Adipocyte (in vitro differentiated cells): ENCODE measurements around the gene TIMP2.
A peak's percentile ranks its signal among the peaks of the same experiment; 100 is the strongest.

Experiments used
- DNase-seq: peaks from one replicate; pipeline ENCODE4 v3.0.0-alpha.2; 2015; ENCODE audit warnings: low read depth
- H3K27me3 ChIP-seq: replicated peaks from 2 replicates; pipeline ENCODE4 v1.7.0; 2013; ENCODE audit warnings: mild to moderate bottlenecking, low read length, moderate library complexity; ENCODE audit not compliant: control insufficient read depth, insufficient read depth
- H3K36me3 ChIP-seq: 2 replicates; pipeline ENCODE4 v1.7.0; 2013; ENCODE audit warnings: low read length, mild to moderate bottlenecking, moderate library complexity; ENCODE audit not compliant: control insufficient read depth, insufficient read depth, severe bottlenecking
- H3K4me1 ChIP-seq: 2 replicates; pipeline ENCODE4 v1.7.0; 2013; ENCODE audit warnings: mild to moderate bottlenecking, low read length, moderate library complexity; ENCODE audit not compliant: control insufficient read depth, insufficient read depth
- H3K4me3 ChIP-seq: 2 replicates; pipeline ENCODE4 v1.7.0; 2013; ENCODE audit warnings: mild to moderate bottlenecking, low read length, moderate library complexity
- H3K9ac ChIP-seq: 2 replicates; pipeline ENCODE4 v1.7.0; 2013; ENCODE audit warnings: mild to moderate bottlenecking, low read length, moderate library complexity
- H3K9me3 ChIP-seq: 2 replicates; pipeline ENCODE4 v1.7.0; 2013; ENCODE audit warnings: mild to moderate bottlenecking, low read length, moderate library complexity; ENCODE audit not compliant: control insufficient read depth

The TIMP2 gene

GRCh38 chr17:78839762-78840529, 85.2 kb downstream of the TIMP2 start:
- Histone ChIP-seq H3K4me1 (peaks cover 24% of the 10 kb centered on the region), H3K9ac (peak overlapping the region; percentile 91), H3K9me3 (no peaks in the 10 kb centered on the region), H3K27me3 (no peaks in the 10 kb centered on the region), H3K4me3 (peak overlapping the region; percentile 91), H3K36me3 (peaks cover 28% of the 10 kb centered on the region)
- DNase-seq: peak; percentile 75

DNA sequence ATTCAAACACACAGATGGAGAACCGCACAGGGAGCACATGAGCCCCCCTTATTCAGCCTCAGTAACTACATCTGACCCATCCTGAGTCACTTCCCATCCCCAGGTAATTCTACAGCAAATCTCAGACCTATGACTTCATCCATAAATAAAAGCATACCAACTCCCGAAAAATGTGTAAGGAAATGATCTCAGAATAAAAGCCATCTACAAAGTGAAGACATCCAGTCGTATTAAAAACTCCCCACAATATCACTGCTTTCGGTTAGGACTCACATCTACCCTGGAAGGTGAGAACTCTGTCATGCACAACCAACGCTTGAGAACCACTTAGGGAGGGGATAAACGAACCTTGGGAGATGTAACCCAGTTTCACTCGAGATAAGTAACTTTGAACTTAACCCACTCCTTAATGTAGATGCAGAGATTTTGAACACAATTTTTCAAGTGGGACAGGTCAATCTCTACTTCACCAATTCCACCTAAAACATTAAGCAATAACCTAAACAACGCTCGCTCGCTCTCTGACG, 85.9 kb downstream of the TIMP2 start:
- DNase-seq: peak; percentile 38
- Histone ChIP-seq H3K9me3 (no peaks in the 10 kb centered on the region), H3K4me1 (peaks cover 24% of the 10 kb centered on the region), H3K27me3 (no peaks in the 10 kb centered on the region), H3K9ac (peak overlapping the region; percentile 91), H3K36me3 (peaks cover 34% of the 10 kb centered on the region), H3K4me3 (peak overlapping the region; percentile 91)

DNA sequence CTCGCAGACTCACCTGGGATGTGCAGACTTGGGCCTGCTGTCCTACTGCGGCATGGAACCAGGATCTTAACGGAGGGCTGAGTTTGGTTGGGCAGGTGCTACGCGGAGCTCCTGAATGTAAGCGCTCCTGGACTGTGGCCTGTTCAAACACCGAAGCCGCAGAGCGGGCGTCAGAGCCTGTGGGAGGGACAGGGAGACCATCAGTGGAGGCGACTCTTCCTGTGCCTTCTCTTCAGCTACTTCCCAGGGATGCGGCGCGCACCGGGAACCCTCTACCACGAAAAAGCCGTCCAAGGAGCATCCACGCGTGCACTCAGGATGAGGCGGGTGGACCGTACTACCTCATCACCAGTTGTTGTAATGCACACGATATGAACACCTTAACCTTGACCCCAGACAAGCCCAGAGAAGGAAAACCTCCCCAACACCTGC, 86.6 kb downstream of the TIMP2 start:
- no peak for DNase-seq
- Histone ChIP-seq H3K4me1 (peaks cover 24% of the 10 kb centered on the region), H3K9ac (peak overlapping the region; percentile 91), H3K36me3 (peaks cover 41% of the 10 kb centered on the region), H3K27me3 (no peaks in the 10 kb centered on the region), H3K9me3 (no peaks in the 10 kb centered on the region), H3K4me3 (peak overlapping the region; percentile 91)

- Histone ChIP-seq H3K9me3 (no peaks in the 10 kb centered on the region), H3K4me3 (no peak overlapping the region), H3K27me3 (no peaks in the 10 kb centered on the region), H3K36me3 (peaks cover 62% of the 10 kb centered on the region), H3K9ac (no peak overlapping the region), H3K4me1 (peaks cover 21% of the 10 kb centered on the region)
- no peak for DNase-seq
These were observed 88.7 kb downstream of the TIMP2 start for GRCh38 chr17:78836420-78837021.

- Histone ChIP-seq H3K4me3 (no peak overlapping the region), H3K9ac (no peak overlapping the region), H3K27me3 (no peaks in the 10 kb centered on the region), H3K4me1 (peaks cover 16% of the 10 kb centered on the region), H3K36me3 (peaks cover 77% of the 10 kb centered on the region), H3K9me3 (no peaks in the 10 kb centered on the region)
- no peak for DNase-seq
These were observed 90.6 kb downstream of the TIMP2 start for GRCh38 chr17:78834571-78834970.

DNA sequence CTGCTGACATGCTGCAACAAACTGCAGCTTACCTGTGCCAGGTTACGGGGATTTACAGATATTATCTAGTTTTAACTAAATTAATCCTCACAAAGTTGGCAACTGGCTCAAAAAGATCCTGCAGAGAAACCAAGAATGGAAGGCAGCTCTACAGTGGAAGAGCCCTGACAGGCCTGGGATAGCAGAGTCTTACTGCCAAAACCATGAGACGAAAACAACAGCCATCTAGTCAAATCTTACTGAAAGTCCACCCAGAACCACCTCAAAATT, 92.7 kb downstream of the TIMP2 start:
- no peak for DNase-seq
- H3K4me1 ChIP-seq: peaks cover 3% of the 10 kb centered on the region

GRCh38 chr17:78831688-78832540, 93.3 kb downstream of the TIMP2 start:
- Histone ChIP-seq H3K4me3 (no peak overlapping the region), H3K36me3 (peaks cover 95% of the 10 kb centered on the region)

More for the DNA sequence above, 92.7 kb downstream of the TIMP2 start:
- Histone ChIP-seq H3K9me3 (no peaks in the 10 kb centered on the region), H3K27me3 (no peaks in the 10 kb centered on the region), H3K36me3 (peaks cover 96% of the 10 kb centered on the region), H3K9ac (no peak overlapping the region), H3K4me3 (no peak overlapping the region)

DNA sequence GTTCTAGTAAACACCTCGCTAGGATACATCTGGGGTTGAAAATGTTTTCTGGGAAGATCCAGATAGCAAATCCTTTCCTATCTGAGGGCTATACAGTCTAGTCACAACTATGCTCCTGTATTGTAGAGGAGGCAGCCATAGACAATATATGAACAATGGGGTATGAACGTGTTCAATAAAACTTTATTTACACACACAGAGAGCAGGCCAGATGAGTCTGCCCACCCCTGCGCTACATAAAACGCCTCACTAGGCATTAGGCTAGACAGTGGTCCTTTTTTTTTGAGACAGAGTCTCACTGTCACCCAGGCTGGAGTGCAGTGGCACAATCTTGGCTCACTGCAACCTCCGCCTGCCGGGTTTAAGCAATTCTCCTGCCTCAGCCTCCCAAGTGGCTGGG, 95.7 kb downstream of the TIMP2 start:
- H3K27me3 ChIP-seq: no peaks in the 10 kb centered on the region
- no peaks in the 10 kb centered on the region for H3K9me3 ChIP-seq
- no peaks in the 10 kb centered on the region for H3K4me1 ChIP-seq
- no peak overlapping the region for H3K9ac ChIP-seq
- no peak overlapping the region for H3K4me3 ChIP-seq
- H3K36me3 ChIP-seq: peaks cover 94% of the 10 kb centered on the region
- DNase-seq: no peak

More at GRCh38 chr17:78831688-78832540, 93.3 kb downstream of the TIMP2 start:
- no peak for DNase-seq
- peaks cover 3% of the 10 kb centered on the region for H3K4me1 ChIP-seq
- no peaks in the 10 kb centered on the region for H3K9me3 ChIP-seq
- H3K9ac ChIP-seq: no peak overlapping the region
- no peaks in the 10 kb centered on the region for H3K27me3 ChIP-seq

GRCh38 chr17:78828470-78829185, 96.6 kb downstream of the TIMP2 start:
- no peaks in the 10 kb centered on the region for H3K4me1 ChIP-seq
- DNase-seq: peak; percentile 41
- no peaks in the 10 kb centered on the region for H3K27me3 ChIP-seq
- peaks cover 94% of the 10 kb centered on the region for H3K36me3 ChIP-seq
- H3K9ac ChIP-seq: no peak overlapping the region
- no peak overlapping the region for H3K4me3 ChIP-seq
- H3K9me3 ChIP-seq: no peaks in the 10 kb centered on the region

- DNase-seq: no peak
- H3K27me3 ChIP-seq: no peaks in the 10 kb centered on the region
- H3K4me1 ChIP-seq: peaks cover 4% of the 10 kb centered on the region
- H3K9me3 ChIP-seq: no peaks in the 10 kb centered on the region
- H3K4me3 ChIP-seq: no peak overlapping the region
- H3K36me3 ChIP-seq: peaks cover 91% of the 10 kb centered on the region
- H3K9ac ChIP-seq: no peak overlapping the region
These were observed 98.2 kb downstream of the TIMP2 start for GRCh38 chr17:78826836-78827509.
